ENCODE measurements around the gene ACADSB. TPM values are rescaled to one million over a fixed set of nuclear protein-coding genes. Genes with fewer than 3 reads are reported as not detected.

ACADSB gene
- total RNA-seq, 2 donors from 2014 or later: 40.4 to 58.7 TPM

DNA sequence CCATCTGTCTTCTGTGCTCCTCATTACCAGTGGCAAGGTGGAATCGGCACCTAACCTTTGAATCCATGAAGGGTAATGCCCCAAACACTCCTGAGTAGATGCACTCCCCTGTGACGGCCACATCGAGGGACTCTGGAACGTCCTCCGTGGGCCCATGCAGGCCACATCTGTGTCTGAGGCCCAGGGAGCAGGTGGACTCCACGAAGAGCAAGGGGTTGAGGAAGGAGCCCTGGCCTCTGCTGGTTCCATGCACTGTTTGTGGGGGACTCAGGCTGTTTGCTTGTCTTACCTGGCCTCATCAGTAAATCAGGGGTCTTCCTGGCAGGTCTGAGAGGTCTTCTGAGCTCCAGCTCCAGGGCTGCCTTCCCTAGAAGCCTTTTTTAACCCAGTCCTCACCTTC, 64.4 kb downstream of the ACADSB start:
- no peak for DNase-seq
- no peaks in the 10 kb centered on the region for H3K4me1 ChIP-seq (ENCODE audit: control insufficient read depth, insufficient read depth, low read length)
- no peak overlapping the region for H3K4me3 ChIP-seq (ENCODE audit: low read length)
- H3K27ac ChIP-seq (ENCODE audit: low read depth, low read length): no peak overlapping the region
- 79 to 87% methylated on average over 5 to 6 of the region's 6 CpGs for WGBS, 2 experiments (ENCODE audit: insufficient coverage in 1 of 2, insufficient read length in 1 of 2)
- Mint-ChIP-seq H3K27ac (no peak overlapping the region), H3K36me3 (ENCODE audit: low read depth) (no peaks in the 10 kb centered on the region), H3K27me3 (ENCODE audit: insufficient read depth) (no peaks in the 10 kb centered on the region), H3K4me3 (no peak overlapping the region), H3K4me1 (no peaks in the 10 kb centered on the region), H3K9me3 (no peaks in the 10 kb centered on the region)
- H3K27me3 ChIP-seq (ENCODE audit: control insufficient read depth, insufficient read depth, low read length, poor library complexity, severe bottlenecking): no peaks in the 10 kb centered on the region
- no peaks in the 10 kb centered on the region for H3K36me3 ChIP-seq (ENCODE audit: control insufficient read depth, insufficient read depth, low read length)
- no peaks in the 10 kb centered on the region for H3K9me3 ChIP-seq (ENCODE audit: control insufficient read depth, low read length)
- no peak overlapping the region for H3K9ac ChIP-seq (ENCODE audit: extremely low read depth, low read length, poor library complexity, severe bottlenecking)
- TF ChIP-seq, protein P1, sequence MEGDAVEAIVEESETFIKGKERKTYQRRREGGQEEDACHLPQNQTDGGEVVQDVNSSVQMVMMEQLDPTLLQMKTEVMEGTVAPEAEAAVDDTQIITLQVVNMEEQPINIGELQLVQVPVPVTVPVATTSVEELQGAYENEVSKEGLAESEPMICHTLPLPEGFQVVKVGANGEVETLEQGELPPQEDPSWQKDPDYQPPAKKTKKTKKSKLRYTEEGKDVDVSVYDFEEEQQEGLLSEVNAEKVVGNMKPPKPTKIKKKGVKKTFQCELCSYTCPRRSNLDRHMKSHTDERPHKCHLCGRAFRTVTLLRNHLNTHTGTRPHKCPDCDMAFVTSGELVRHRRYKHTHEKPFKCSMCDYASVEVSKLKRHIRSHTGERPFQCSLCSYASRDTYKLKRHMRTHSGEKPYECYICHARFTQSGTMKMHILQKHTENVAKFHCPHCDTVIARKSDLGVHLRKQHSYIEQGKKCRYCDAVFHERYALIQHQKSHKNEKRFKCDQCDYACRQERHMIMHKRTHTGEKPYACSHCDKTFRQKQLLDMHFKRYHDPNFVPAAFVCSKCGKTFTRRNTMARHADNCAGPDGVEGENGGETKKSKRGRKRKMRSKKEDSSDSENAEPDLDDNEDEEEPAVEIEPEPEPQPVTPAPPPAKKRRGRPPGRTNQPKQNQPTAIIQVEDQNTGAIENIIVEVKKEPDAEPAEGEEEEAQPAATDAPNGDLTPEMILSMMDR (conservative IDR thresholded peaks at IDR 0.05): no peak

DNA sequence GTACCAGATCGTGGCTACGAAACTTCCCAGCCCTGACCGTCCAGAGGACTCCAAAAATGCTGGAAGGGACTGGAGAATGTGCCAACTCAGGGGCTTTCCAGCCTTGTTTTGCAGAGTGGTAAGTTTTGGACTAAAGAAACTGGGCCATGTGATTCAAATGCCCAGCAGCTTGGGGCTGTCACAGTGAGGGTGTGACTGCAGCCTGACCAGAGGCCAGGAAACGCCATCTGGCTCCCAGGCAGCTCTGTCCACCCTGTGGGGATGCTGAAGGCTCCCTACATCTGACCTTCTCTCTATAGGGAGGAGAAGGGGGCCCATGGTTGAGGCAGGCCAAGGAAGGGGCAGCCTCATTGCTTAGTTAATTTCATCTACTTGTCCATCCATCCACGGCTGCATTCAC, 65.4 kb downstream of the ACADSB start:
- no peak overlapping the region for H3K27ac Mint-ChIP-seq

DNA sequence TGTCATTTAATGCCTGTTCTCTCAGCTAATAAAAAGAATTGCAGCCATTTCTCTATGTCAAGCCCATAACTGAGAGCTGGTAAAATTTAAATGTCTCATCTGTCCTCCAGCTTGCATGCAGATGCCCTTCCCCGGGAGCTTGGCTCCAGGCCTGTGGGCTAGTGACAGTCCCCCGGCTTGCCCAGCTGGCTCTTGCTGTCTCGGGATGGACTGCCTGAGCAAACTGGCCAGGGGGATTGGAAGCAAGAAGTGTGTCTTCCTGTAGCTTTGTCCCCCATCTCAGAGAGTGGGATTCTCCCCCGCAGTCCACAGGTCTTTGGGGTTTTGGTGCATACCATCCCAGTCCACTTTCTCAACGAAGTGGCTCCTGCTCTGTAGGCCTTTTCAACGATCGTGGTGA, 73.1 kb downstream of the ACADSB start:
- Histone ChIP-seq H3K27me3 (ENCODE audit: control insufficient read depth, insufficient read depth, low read length, poor library complexity, severe bottlenecking) (no peaks in the 10 kb centered on the region), H3K4me1 (ENCODE audit: control insufficient read depth, insufficient read depth, low read length) (no peaks in the 10 kb centered on the region), H3K4me3 (ENCODE audit: low read length) (no peak overlapping the region), H3K36me3 (ENCODE audit: control insufficient read depth, insufficient read depth, low read length) (no peaks in the 10 kb centered on the region), H3K9me3 (ENCODE audit: control insufficient read depth, low read length) (no peaks in the 10 kb centered on the region), H3K27ac (ENCODE audit: low read depth, low read length) (no peak overlapping the region), H3K9ac (ENCODE audit: extremely low read depth, low read length, poor library complexity, severe bottlenecking) (no peak overlapping the region)
- TF ChIP-seq, protein P1 (conservative IDR thresholded peaks at IDR 0.05): no peak
- DNase-seq: no peak
- whole genome bisulfite sequencing, 2 experiments (ENCODE audit: insufficient coverage in 1 of 2, insufficient read length in 1 of 2): 74 to 75% methylated on average over 6 to 7 of the region's 7 CpGs
- no peaks in the 10 kb centered on the region for H3K9me3 Mint-ChIP-seq
- H3K27ac Mint-ChIP-seq: no peak overlapping the region
- no peaks in the 10 kb centered on the region for H3K36me3 Mint-ChIP-seq (ENCODE audit: low read depth)
- no peaks in the 10 kb centered on the region for H3K27me3 Mint-ChIP-seq (ENCODE audit: insufficient read depth)
- H3K4me3 Mint-ChIP-seq: no peak overlapping the region
- no peaks in the 10 kb centered on the region for H3K4me1 Mint-ChIP-seq

More for the DNA sequence above, 65.4 kb downstream of the ACADSB start:
- H3K9ac ChIP-seq (ENCODE audit: extremely low read depth, low read length, poor library complexity, severe bottlenecking): no peak overlapping the region
- H3K36me3 Mint-ChIP-seq (ENCODE audit: low read depth): no peaks in the 10 kb centered on the region
- WGBS, 2 experiments (ENCODE audit: insufficient coverage in 1 of 2, insufficient read length in 1 of 2): 96 to 100% methylated on average over 3 to 5 of the region's 5 CpGs
- H3K4me1 ChIP-seq (ENCODE audit: control insufficient read depth, insufficient read depth, low read length): no peaks in the 10 kb centered on the region
- H3K27me3 ChIP-seq (ENCODE audit: control insufficient read depth, insufficient read depth, low read length, poor library complexity, severe bottlenecking): no peaks in the 10 kb centered on the region
- H3K27ac ChIP-seq (ENCODE audit: low read depth, low read length): no peak overlapping the region
- no peaks in the 10 kb centered on the region for H3K27me3 Mint-ChIP-seq (ENCODE audit: insufficient read depth)
- TF ChIP-seq, protein P1 (conservative IDR thresholded peaks at IDR 0.05): no peak
- no peaks in the 10 kb centered on the region for H3K36me3 ChIP-seq (ENCODE audit: control insufficient read depth, insufficient read depth, low read length)
- no peak for DNase-seq
- no peak overlapping the region for H3K4me3 ChIP-seq (ENCODE audit: low read length)
- H3K4me1 Mint-ChIP-seq: no peaks in the 10 kb centered on the region
- no peak overlapping the region for H3K4me3 Mint-ChIP-seq
- H3K9me3 ChIP-seq (ENCODE audit: control insufficient read depth, low read length): no peaks in the 10 kb centered on the region
- no peaks in the 10 kb centered on the region for H3K9me3 Mint-ChIP-seq
